Dermis microvascular lymphatic vessel endothelial cell (primary cell): ENCODE measurements around the gene BAIAP2L1. TPM values are rescaled to one million over a fixed set of nuclear protein-coding genes. Genes with fewer than 3 reads are reported as not detected.
"Not testable (repeated sequence)": the region's sequence is repeated elsewhere in the genome, so short reads cannot be mapped to it uniquely, and the experiment has no call there.

Source experiments
- DNase-seq, 2 donors: peaks; one replicate each; pipeline versions ENCODE4 v3.0.0 to v3.0.0-alpha.2; 2010; ENCODE audit warnings: low read depth in 2 of 2
- total RNA-seq: library from RNA; depleted of rRNA; stranded (reverse); fragments of >200 nt; gene quantifications from 2 replicates; pipeline ENCODE4 v1.2.1, GENCODE V29; 2014

BAIAP2L1 gene, protein sequence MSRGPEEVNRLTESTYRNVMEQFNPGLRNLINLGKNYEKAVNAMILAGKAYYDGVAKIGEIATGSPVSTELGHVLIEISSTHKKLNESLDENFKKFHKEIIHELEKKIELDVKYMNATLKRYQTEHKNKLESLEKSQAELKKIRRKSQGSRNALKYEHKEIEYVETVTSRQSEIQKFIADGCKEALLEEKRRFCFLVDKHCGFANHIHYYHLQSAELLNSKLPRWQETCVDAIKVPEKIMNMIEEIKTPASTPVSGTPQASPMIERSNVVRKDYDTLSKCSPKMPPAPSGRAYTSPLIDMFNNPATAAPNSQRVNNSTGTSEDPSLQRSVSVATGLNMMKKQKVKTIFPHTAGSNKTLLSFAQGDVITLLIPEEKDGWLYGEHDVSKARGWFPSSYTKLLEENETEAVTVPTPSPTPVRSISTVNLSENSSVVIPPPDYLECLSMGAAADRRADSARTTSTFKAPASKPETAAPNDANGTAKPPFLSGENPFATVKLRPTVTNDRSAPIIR
- total RNA-seq: 0.25 and 0.26 TPM in 2 replicates

GRCh38 chr7:98400542-98401340 lies at the start of gene BAIAP2L1:
BAIAP2L1 (minus strand) TSS chr7:98401090; CDS start chr7:98400852, 238 bp downstream.
- DNase-seq: peak; percentile 15 to 72

- no peak for DNase-seq
These were observed 47.9 kb upstream of the BAIAP2L1 start for GRCh38 chr7:98448766-98449165.

DNA sequence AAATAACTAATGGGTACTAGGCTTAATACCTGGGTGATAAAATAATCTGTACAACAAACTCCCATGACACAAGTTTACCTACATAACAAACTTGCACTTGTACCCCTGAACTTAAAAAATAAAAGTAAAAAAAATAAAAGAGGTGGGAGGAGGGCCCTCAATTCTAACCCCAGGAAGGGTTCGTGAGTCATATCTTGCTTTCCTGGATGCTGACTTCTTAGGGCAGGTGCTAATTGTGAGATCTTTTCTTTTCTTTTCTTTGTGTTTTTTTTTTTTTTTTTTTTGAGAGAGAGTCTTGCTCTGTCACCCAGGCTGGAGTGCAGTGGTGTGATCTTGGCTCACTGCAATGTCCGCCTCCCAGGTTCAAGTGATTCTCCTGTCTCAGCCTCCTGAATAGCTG lies 40.1 kb upstream of the BAIAP2L1 start:
- DNase-seq: not testable (repeated sequence)

- DNase-seq: no peak
These were observed 38.6 kb upstream of the BAIAP2L1 start for GRCh38 chr7:98439484-98439883.

- DNase-seq: no peak
These were observed 33.2 kb upstream of the BAIAP2L1 start for GRCh38 chr7:98434087-98434486.

DNA sequence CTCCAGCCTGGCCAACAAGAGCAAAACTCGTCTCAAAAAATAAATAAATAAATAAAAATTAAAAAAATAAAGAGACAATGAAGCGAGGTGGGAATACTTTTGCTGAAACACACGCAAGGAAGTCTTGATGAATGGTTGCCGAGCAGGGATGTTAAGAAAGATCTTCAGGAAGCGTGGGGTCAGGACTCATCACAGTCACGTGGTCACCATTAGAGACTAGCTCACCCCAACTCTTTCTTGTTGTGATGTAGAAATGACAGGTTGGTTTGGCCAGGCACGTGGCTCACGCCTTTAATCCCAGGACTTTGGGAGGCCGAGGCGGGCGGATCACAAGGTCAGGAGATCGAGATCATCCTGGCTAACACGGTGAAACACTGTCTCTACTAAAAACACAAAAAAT lies 28.9 kb upstream of the BAIAP2L1 start:
- DNase-seq: no peak

DNA sequence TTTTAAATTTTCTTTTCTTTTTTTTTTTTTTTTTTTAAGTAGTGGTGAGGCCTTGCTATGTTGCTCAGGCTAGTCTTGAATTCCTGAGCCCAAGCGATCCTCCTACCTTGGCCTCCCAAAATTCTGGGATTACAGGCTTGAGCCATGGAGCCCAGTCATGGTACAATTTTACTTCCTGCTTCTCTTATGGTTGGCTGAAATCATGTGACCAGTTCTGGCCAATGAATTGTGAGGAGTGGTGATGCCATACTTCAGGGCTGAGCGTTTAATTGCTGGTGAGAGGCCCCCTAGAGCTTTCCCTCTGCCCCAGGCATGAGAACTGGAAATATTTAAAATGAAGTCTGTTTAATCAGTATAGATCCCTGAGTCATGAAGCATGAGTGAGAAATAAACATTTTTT lies 22.2 kb upstream of the BAIAP2L1 start:
- no peak for DNase-seq

DNA sequence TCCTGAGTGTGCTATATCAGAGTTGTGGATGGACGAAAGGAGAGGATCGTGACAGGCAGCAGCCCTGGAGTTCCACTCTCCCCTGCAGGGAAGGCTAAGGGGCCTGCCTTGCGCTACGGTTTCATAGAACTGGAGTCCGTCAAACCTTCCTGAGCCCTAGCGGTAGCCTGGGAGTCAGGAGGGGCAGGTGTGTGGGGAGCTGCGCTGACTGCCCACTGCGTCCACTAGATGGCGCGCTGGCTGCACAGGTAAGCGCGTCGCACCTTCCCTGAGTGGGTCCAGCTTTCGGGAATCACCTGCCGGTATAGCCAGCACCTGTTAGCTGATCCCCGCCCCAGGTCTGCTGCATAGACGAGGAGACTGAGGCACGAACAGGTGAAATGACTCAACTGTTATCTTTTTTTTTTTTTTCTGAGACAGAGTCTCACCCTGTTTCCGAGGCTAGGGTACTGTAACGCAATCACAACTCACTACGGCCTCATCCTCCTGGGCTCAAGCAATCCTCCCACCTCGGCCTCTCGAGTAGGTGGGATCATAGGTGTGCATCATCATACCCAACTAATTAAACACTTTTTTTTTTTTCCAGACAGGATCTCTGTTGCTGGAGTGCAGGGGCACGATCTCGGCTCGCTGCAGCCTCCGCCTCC lies 20.2 kb upstream of the BAIAP2L1 start:
- DNase-seq: peak; percentile 11 to 56

GRCh38 chr7:98419988-98420387 lies 19.1 kb upstream of the BAIAP2L1 start:
- DNase-seq: not testable (repeated sequence)

- DNase-seq: not testable (repeated sequence)
These were observed 18.4 kb upstream of the BAIAP2L1 start for GRCh38 chr7:98419316-98419691.

DNA sequence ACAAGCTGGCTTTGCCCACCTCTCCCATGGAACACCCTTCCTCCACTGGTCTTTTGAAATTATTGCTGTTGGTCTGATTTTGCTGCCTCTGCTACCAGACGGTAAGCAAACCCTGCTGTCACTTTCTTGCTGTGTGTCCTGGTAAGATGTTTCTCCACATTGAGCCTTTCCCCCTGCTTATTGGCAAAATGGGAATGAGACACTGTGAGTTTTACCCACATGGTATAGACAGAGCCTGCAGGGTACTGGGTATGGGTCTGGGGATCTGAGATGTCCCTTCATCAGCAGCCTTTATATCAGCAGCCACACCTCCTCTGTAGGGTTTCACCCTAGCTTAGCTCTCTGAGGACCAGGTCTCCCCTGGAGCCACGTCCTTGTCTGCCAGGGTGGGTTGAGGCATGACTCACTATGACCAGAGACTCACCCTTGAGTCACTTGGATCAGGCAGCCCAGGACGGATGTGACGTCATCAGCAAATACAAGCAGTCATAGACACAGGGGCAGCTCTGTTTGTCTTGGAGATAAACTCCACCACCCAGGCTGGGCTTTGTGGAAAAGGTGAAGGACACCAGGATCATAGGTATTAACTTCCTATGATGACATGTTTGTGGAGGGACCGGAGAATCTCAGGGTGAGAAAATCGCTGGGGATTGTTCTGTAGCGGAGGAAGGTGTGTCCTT lies 17.9 kb upstream of the BAIAP2L1 start:
- DNase-seq: peak; percentile 42 to 93

GRCh38 chr7:98418271-98418635 lies 17.4 kb upstream of the BAIAP2L1 start:
- DNase-seq: no peak

DNA sequence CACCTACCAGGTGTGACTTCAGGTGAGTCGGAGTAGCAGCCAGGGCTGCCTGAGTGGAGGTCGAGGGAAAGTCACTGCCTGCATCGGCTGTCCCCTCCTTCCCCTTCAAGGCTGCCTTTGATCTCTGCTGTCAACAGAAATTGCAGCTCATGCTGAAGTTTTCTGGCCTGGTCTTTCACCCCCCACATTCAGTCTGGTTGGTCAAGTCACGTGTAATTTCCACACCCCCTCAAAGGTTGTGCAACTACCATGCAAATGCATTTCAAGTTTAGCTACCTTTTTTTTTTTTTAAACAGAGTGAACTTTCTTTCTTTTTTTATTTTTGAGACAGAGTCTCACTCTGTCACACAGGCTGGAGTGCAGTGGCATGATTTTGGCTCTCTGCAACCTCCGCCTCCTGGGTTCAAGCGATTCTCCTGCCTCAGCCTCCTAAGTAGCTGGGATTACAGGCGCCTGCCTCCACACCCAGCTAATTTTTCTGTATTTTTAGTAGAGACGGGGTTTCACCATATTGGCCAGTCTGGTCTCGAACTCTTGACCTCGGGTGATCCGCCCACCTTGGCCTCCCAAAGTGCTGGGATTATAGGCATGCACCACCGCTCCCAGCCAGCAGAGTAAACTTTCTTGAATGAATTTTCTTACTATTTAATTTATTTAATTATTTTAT lies 16.8 kb upstream of the BAIAP2L1 start:
- not testable (repeated sequence) for DNase-seq

- no peak for DNase-seq
These were observed 13.5 kb upstream of the BAIAP2L1 start for GRCh38 chr7:98414205-98414900.

DNA sequence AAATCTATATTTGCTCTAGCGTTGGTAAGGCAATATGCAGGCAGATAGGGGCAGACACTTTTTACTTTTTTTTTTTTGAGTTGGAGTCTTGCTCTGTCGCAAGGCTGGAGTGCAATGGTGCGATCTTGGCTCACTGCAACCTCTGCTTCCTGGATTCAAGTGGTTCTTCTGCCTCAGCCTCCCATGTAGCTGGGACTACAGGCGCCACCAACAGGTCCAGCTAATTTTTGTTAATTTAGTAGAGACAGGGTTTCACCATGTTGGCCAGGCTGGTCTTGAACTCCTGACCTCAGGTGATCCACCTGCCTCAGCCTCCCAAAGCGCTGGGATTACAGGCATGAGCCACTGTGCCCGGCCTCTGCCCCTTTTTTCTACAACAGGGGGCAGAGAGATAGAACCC lies 12.8 kb upstream of the BAIAP2L1 start:
- not testable (repeated sequence) for DNase-seq

GRCh38 chr7:98409843-98410242 lies 9.0 kb upstream of the BAIAP2L1 start:
- no peak for DNase-seq

DNA sequence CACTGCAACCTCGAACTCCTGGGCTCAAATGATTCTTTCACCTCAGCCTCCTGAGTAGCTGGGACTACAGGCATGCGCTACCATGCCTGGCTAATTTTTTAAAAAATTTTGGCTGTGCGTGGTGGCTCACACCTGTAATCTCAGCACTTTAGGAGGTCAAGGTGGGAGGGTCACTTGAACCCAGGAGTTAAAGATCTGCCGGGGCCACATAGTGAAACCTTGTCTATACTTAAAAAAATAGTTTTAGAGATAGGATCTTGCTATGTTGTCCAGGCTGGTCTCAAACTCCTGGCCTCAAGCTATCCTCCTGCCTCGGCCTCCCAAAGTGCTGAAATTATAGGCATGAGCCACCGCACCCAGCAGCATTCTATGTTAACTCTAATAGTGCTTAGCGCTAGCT lies 7.3 kb upstream of the BAIAP2L1 start:
- not testable (repeated sequence) for DNase-seq

- DNase-seq: no peak
These were observed 5.9 kb upstream of the BAIAP2L1 start for GRCh38 chr7:98406827-98407226.

DNA sequence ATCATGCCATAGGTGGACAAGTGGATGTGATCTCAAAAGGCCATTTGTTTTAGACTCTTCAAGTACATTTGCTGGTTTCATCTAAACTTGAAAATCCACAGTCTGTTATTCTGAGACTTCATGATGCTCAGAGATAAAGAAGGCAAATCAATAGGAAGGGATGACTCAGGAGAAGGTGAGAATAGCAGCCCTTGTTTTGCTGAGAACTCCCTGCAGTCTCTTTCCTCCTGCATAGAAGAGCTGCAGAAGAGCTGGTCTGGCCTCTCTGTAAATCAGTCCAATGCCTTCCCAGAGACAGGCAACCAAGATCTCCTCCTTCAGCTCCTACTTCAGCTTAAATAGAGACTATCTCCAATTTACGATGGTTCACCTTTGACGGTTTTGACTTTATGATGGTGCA lies 4.0 kb upstream of the BAIAP2L1 start:
- no peak for DNase-seq

GRCh38 chr7:98399890-98400541 lies 874 bp downstream of the BAIAP2L1 start:
- peak in 1 of 2 donors; percentile 5 for DNase-seq
